HG02870 (cell line): Measurements from ENCODE around the gene ABCA7.

Experiments used
- ATAC-seq: cut with Tn5 transposase; IDR thresholded peaks from one replicate; pipeline ENCODE4 v1.9.1; 2021; ENCODE audit warnings: mild to moderate bottlenecking, moderate library complexity; ENCODE audit not compliant: unreplicated experiment

Gene ABCA7, protein sequence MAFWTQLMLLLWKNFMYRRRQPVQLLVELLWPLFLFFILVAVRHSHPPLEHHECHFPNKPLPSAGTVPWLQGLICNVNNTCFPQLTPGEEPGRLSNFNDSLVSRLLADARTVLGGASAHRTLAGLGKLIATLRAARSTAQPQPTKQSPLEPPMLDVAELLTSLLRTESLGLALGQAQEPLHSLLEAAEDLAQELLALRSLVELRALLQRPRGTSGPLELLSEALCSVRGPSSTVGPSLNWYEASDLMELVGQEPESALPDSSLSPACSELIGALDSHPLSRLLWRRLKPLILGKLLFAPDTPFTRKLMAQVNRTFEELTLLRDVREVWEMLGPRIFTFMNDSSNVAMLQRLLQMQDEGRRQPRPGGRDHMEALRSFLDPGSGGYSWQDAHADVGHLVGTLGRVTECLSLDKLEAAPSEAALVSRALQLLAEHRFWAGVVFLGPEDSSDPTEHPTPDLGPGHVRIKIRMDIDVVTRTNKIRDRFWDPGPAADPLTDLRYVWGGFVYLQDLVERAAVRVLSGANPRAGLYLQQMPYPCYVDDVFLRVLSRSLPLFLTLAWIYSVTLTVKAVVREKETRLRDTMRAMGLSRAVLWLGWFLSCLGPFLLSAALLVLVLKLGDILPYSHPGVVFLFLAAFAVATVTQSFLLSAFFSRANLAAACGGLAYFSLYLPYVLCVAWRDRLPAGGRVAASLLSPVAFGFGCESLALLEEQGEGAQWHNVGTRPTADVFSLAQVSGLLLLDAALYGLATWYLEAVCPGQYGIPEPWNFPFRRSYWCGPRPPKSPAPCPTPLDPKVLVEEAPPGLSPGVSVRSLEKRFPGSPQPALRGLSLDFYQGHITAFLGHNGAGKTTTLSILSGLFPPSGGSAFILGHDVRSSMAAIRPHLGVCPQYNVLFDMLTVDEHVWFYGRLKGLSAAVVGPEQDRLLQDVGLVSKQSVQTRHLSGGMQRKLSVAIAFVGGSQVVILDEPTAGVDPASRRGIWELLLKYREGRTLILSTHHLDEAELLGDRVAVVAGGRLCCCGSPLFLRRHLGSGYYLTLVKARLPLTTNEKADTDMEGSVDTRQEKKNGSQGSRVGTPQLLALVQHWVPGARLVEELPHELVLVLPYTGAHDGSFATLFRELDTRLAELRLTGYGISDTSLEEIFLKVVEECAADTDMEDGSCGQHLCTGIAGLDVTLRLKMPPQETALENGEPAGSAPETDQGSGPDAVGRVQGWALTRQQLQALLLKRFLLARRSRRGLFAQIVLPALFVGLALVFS (N-terminal part only)

GRCh38 chr19:1039646-1040475 lies at the start of gene ABCA7:
Gene ABCA7, plus strand, starts transcription at chr19:1040107. Its CDS starts 1,255 bp downstream, at chr19:1041362.
- peak; percentile 70 for ATAC-seq

- ATAC-seq: no peak
Measured at GRCh38 chr19:990119-990571, 49.8 kb upstream of the ABCA7 start.

DNA sequence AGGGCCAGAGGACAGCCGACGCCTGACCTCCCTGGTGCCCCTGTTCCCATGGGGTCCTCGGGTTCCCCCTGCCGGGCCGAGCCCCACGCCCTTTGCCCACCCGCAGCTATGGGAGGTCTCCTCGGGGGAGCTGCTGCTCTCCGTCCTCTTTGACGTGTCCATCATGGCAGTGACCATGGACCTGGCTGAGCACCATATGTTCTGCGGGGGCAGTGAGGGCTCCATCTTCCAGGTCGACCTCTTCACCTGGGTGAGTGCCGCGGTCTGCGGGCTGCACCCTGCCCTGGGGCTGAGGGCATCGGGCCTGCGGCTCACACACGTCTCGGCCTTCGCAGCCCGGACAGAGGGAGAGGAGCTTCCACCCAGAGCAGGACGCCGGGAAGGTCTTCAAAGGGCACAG lies 49.2 kb upstream of the ABCA7 start:
- no peak for ATAC-seq

GRCh38 chr19:991174-991931 lies 48.6 kb upstream of the ABCA7 start:
- ATAC-seq: no peak

DNA sequence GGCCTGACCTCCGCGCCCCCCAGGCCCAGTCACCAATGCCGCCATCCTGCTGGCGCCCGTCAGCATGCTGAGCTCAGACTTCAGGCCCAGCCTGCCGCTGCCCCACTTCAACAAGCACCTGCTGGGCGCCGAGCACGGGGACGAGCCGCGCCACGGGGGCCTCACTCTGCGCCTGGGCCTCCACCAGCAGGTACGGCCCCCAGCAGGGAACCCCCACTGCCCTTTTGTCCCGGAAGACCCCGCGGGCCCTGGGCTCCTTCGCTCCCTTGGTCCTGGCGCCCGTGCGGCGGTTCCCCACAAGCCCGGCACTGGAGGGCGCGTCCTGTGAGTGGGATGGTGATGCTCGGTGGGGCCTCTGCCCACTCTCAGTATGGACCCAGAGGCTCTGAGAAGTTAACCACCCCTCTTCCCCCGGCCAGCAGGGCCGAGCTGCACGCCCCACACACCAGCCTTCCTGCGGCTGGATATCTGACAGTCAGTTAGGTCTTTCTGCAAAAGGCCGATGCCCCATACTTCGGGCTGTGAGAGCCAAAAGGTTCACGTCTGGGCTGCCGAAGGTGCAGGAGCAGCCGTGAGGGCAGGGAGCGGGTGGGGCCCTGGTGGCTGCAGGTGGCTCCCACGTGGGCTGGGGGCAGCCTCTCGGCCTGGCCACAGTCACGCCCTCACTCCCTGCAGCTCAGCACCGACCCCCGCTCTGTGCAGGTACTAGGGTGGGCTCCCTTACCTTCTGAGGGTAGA lies 47.8 kb upstream of the ABCA7 start:
- ATAC-seq: no peak

GRCh38 chr19:992670-993055 lies 47.2 kb upstream of the ABCA7 start:
- no peak for ATAC-seq

GRCh38 chr19:993361-993830 lies 46.5 kb upstream of the ABCA7 start:
- ATAC-seq: no peak

DNA sequence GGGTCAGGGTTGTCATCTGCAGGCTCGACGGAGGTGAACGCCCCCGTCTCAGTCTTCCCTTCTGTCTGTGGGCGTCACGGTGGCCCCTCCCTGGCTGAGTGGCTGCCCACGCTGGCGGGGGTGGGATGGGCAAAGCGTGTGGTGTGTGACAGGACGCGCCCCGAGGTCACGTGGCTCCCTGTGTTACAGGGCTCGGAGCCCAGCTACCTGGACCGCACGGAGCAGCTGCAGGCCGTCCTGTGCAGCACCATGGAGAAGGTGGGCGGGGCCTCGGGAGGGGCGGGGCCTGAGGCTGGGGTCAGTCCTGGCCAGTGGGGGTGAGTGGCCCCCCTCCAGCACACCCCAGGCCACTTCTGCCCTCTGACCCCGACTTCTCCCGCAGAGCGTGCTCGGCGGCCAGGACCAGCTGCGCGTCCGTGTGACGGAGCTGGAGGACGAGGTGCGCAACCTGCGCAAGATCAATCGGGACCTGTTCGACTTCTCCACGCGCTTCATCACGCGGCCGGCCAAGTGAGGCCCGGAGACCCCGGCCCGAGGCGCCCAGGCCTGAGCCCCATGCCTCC lies 46.0 kb upstream of the ABCA7 start:
- no peak for ATAC-seq

- no peak for ATAC-seq
Measured at GRCh38 chr19:994516-994915, 45.4 kb upstream of the ABCA7 start.

GRCh38 chr19:995051-995827 lies 44.7 kb upstream of the ABCA7 start:
- ATAC-seq: no peak

GRCh38 chr19:996051-996838 lies 43.7 kb upstream of the ABCA7 start:
- no peak for ATAC-seq

- no peak for ATAC-seq
Measured at GRCh38 chr19:998064-998463, 41.8 kb upstream of the ABCA7 start.

GRCh38 chr19:999379-999719 lies 40.6 kb upstream of the ABCA7 start:
- no peak for ATAC-seq

DNA sequence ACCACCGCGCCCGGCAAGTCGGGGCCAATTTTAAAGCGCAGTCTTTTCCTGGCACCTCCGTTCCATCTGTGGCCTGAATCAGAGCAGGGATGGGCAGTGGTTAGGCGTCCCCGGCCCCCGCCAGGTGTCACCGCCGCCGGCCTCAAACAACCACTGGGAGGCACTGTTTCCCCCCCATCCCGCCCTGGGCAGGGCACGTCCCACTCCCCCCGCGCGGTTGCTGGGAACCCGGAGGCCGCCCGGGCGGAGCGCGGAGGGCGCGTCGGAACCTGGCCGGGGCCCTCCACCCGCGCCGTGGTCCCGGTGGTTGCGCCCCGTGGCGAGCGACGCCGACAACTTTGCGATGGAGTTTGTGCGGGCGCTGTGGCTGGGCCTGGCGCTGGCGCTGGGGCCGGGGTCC lies 39.8 kb upstream of the ABCA7 start, which contains the start of gene GRIN3B:
Gene GRIN3B (plus strand): TSS at position 325 of the 400 bp plus-strand sequence. CDS start 19 bp downstream, at position 344.
- ATAC-seq: no peak

DNA sequence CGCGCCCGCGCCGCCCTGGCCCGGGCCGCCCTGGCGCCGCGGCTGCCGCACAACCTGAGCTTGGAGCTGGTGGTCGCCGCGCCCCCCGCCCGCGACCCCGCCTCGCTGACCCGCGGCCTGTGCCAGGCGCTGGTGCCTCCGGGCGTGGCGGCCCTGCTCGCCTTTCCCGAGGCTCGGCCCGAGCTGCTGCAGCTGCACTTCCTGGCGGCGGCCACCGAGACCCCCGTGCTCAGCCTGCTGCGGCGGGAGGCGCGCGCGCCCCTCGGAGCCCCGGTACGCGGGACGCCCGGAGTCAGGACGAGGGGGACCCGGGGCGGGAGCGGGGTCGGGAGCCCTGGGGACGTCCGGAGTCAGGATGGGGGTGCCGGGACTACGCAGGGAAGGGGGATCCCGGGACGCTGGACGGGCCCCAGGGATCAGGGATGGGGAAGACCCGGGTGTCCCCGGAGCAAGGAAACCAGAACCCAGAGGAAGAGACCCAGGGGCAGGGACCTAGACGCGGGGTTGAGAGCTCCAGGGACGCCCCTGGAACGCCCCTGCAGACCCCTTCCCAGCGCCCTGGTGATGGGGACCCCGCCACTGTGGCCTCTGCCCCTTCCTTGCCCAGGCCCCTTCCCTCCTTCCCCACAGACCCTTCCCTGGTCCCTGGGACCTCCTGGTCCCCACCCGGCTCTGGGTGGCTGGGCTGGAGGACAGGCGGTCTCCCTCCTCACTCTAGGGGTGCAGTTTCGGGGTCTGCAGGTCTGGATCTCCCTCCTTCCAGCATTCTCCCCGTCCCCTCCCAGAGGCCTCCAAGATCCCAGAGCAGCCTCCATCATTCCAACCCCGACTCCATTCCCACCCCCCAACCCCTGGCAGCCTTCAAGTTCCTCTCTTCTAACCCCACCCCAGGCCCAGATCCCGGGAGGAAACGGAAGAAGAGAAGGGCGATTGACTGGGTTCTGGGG lies 39.0 kb upstream of the ABCA7 start:
- no peak for ATAC-seq
